ENCODE data around the gene RPS16. TPM values are rescaled to one million over a fixed set of nuclear protein-coding genes. Genes with fewer than 3 reads are reported as not detected.

RPS16 gene
- total and polyA plus RNA-seq, 2 of the 13 experiments (the other 11 are each of a cell fraction or from before 2014, with no cell fraction given) = 488 to 2,583 TPM

GRCh38 chr19:39445196-39446111 is 9.7 kb upstream of the RPS16 start, which contains the start of gene SUPT5H (continued):
- no peak for TF ChIP-seq ARID3A (IDR thresholded peaks at IDR 0.05; ENCODE audit: low read depth, low read length)
- 0 out of 2 replicates have a peak, but pooled peaks have one; percentile 62 for TF ChIP-seq ZIK1 (CRISPR knock-in tag; IDR thresholded peaks at IDR 0.05; ENCODE audit: borderline replicate concordance, low read depth)
- 0 out of 2 replicates have a peak, but pooled peaks have one; percentile 31 for TF ChIP-seq ZNF20 (CRISPR knock-in tag; IDR thresholded peaks at IDR 0.05)
- TF ChIP-seq MBNL3 (CRISPR knock-in tag; conservative IDR thresholded peaks at IDR 0.05) = no peak
- TF ChIP-seq CEBPB (IDR thresholded peaks at IDR 0.05; ENCODE audit: borderline replicate concordance, low read depth, low read length) = no peak
- TF ChIP-seq ZNF451 (CRISPR knock-in tag; IDR thresholded peaks at IDR 0.05) = peak; percentile 93
- no peak for TF ChIP-seq SRSF9 (IDR thresholded peaks at IDR 0.05; ENCODE audit: borderline replicate concordance, insufficient read depth, low read depth, low read length, poor library complexity, severe bottlenecking)
- TF ChIP-seq ZNF567 (CRISPR knock-in tag; IDR thresholded peaks at IDR 0.05; ENCODE audit: borderline replicate concordance) = peak; percentile 69; the same call in 1 of the 2 replicates
- 0 out of 2 replicates have a peak, but pooled peaks have one; percentile 26 for TF ChIP-seq ZBTB34 (CRISPR knock-in tag; IDR thresholded peaks at IDR 0.05)
- no peak for TF ChIP-seq ZNF121 (CRISPR knock-in tag; IDR thresholded peaks at IDR 0.05)
- no peak for TF ChIP-seq MTF2 (CRISPR knock-in tag; IDR thresholded peaks at IDR 0.05; ENCODE audit: borderline replicate concordance)
- TF ChIP-seq CBFB (CRISPR knock-in tag; IDR thresholded peaks at IDR 0.05) = 0 out of 2 replicates have a peak, but pooled peaks have one; percentile 40
- no peak for TF ChIP-seq KLF13 (CRISPR knock-in tag; IDR thresholded peaks at IDR 0.05)
- TF ChIP-seq ZC3H4 (CRISPR knock-in tag; IDR thresholded peaks at IDR 0.05; ENCODE audit: borderline replicate concordance) = no peak
- no peak for TF ChIP-seq ELK4 (CRISPR knock-in tag; IDR thresholded peaks at IDR 0.05; ENCODE audit: borderline replicate concordance)
- no peak for TF ChIP-seq WIZ (CRISPR knock-in tag; IDR thresholded peaks at IDR 0.05)
- TF ChIP-seq ATF5 (CRISPR knock-in tag; IDR thresholded peaks at IDR 0.05; ENCODE audit: low read depth) = no peak
- TF ChIP-seq ZBTB4 (CRISPR knock-in tag; IDR thresholded peaks at IDR 0.05; ENCODE audit: borderline replicate concordance) = peak; percentile 77; the same call in 1 of the 2 replicates
- peak; percentile 74 for TF ChIP-seq TEAD3 (CRISPR knock-in tag; optimal IDR thresholded peaks at IDR 0.05; ENCODE audit: borderline replicate concordance)
- no peak for TF ChIP-seq HOXD1 (CRISPR knock-in tag; IDR thresholded peaks at IDR 0.05)

Measured in HepG2 (cell line).